ENCODE measurements around the gene KMT5B.

Gene KMT5B

DNA sequence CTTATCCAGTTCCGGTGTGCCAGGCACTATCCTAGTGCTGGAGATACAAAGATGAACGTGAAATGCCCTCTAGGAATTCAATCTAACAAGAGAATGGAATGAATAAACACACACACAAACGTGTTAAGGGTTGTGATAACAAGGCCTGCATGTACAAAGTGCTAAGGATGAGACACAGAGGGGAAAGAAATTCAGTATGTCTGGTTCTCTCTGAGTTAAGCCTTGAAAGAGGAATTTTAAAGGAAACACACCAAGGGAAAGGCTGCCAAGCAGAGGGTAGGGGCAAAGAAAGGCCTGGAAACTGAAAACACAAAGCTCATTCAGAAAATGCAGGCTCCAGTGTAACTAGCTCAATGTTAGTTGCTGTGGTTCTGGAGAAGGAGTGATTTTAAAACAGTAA, 96.1 kb downstream of the KMT5B start:
- Histone ChIP-seq H3K9me3 (no peaks in the 10 kb centered on the region), H3K27me3 (no peaks in the 10 kb centered on the region; the same call in 1 of the 2 replicates), H3K4me1 (peaks cover 1% of the 10 kb centered on the region), H3K4me3 (ENCODE audit: low read depth, low read length) (no peak overlapping the region), H3K36me3 (peaks cover 8% of the 10 kb centered on the region)
- TF ChIP-seq, protein P1, sequence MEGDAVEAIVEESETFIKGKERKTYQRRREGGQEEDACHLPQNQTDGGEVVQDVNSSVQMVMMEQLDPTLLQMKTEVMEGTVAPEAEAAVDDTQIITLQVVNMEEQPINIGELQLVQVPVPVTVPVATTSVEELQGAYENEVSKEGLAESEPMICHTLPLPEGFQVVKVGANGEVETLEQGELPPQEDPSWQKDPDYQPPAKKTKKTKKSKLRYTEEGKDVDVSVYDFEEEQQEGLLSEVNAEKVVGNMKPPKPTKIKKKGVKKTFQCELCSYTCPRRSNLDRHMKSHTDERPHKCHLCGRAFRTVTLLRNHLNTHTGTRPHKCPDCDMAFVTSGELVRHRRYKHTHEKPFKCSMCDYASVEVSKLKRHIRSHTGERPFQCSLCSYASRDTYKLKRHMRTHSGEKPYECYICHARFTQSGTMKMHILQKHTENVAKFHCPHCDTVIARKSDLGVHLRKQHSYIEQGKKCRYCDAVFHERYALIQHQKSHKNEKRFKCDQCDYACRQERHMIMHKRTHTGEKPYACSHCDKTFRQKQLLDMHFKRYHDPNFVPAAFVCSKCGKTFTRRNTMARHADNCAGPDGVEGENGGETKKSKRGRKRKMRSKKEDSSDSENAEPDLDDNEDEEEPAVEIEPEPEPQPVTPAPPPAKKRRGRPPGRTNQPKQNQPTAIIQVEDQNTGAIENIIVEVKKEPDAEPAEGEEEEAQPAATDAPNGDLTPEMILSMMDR (IDR thresholded peaks at IDR 0.05; ENCODE audit: low read depth, low read length): no peak
- DNase-seq: no peak

- Histone ChIP-seq H3K4me1 (no peaks in the 10 kb centered on the region), H3K4me3 (ENCODE audit: low read depth, low read length) (no peak overlapping the region), H3K9me3 (no peaks in the 10 kb centered on the region), H3K36me3 (peaks cover 11% of the 10 kb centered on the region), H3K27me3 (no peaks in the 10 kb centered on the region; the same call in 1 of the 2 replicates)
- DNase-seq: no peak
- TF ChIP-seq, protein P1 (IDR thresholded peaks at IDR 0.05; ENCODE audit: low read depth, low read length): no peak
Observed at GRCh38 chr11:68116126-68116525, 97.0 kb downstream of the KMT5B start.

GRCh38 chr11:68115285-68115684, 97.8 kb downstream of the KMT5B start:
- Histone ChIP-seq H3K27me3 (no peaks in the 10 kb centered on the region), H3K4me1 (no peaks in the 10 kb centered on the region), H3K4me3 (ENCODE audit: low read depth, low read length) (no peak overlapping the region), H3K36me3 (peaks cover 11% of the 10 kb centered on the region), H3K9me3 (no peaks in the 10 kb centered on the region)
- TF ChIP-seq, protein P1 (IDR thresholded peaks at IDR 0.05; ENCODE audit: low read depth, low read length): no peak
- DNase-seq: no peak

DNA sequence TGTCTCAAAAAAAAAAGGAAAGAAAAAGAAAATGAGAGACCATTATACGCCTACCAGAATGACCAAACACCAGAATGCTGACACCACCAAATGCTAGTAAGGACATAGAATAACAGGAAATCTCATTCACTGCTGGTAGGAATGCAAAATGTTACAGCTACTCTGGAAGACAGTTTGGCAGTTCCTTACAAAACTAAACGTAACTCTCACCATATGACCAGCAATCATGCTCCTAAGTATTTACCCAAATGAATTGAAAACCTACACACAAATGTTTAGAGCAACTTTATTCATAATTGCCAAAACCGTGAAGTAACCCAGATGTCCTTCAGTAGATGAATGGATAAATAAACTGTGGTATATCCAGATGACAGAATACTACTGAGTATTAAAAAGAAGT, 99.1 kb downstream of the KMT5B start:
- Histone ChIP-seq H3K9me3 (no peaks in the 10 kb centered on the region), H3K27me3 (no peaks in the 10 kb centered on the region), H3K4me1 (no peaks in the 10 kb centered on the region), H3K4me3 (ENCODE audit: low read depth, low read length) (no peak overlapping the region), H3K36me3 (peaks cover 14% of the 10 kb centered on the region)
- TF ChIP-seq, protein P1 (IDR thresholded peaks at IDR 0.05; ENCODE audit: low read depth, low read length): no peak
- no peak for DNase-seq

- no peak for DNase-seq
- peaks cover 9% of the 10 kb centered on the region for H3K36me3 ChIP-seq
- no peak overlapping the region for H3K4me3 ChIP-seq (ENCODE audit: low read depth, low read length)
- H3K9me3 ChIP-seq: no peaks in the 10 kb centered on the region
- H3K4me1 ChIP-seq: no peaks in the 10 kb centered on the region
- TF ChIP-seq, protein P1 (IDR thresholded peaks at IDR 0.05; ENCODE audit: low read depth, low read length): no peak
- no peaks in the 10 kb centered on the region for H3K27me3 ChIP-seq
Observed at GRCh38 chr11:68107689-68108088, 105.4 kb downstream of the KMT5B start.

GRCh38 chr11:68106165-68106940, 106.7 kb downstream of the KMT5B start:
- Histone ChIP-seq H3K27me3 (no peaks in the 10 kb centered on the region), H3K4me1 (no peaks in the 10 kb centered on the region), H3K4me3 (ENCODE audit: low read depth, low read length) (no peak overlapping the region), H3K36me3 (peaks cover 6% of the 10 kb centered on the region), H3K9me3 (no peaks in the 10 kb centered on the region)
- TF ChIP-seq, protein P1 (IDR thresholded peaks at IDR 0.05; ENCODE audit: low read depth, low read length): no peak
- DNase-seq: no peak

Data from BE2C (cell line).